Left forelimb (tissue), 1 donor: ENCODE measurements around the gene KHK.

ENCODE experiments used
- DNase-seq: peaks from one replicate; pipeline ENCODE4 v3.0.0-alpha.2; 2018; ENCODE audit warnings: low spot score

KHK gene

GRCh38 chr2:27086724-27087593, at the start of gene KHK:
KHK (plus strand) TSS chr2:27086772; CDS start chr2:27087260, 488 bp downstream.
- no peak for DNase-seq

GRCh38 chr2:27038012-27038411, 48.6 kb upstream of the KHK start:
- no peak for DNase-seq

- no peak for DNase-seq
These were observed 47.8 kb upstream of the KHK start for GRCh38 chr2:27038631-27039339.

- no peak for DNase-seq
These were observed 47.1 kb upstream of the KHK start for GRCh38 chr2:27039426-27039825.

DNA sequence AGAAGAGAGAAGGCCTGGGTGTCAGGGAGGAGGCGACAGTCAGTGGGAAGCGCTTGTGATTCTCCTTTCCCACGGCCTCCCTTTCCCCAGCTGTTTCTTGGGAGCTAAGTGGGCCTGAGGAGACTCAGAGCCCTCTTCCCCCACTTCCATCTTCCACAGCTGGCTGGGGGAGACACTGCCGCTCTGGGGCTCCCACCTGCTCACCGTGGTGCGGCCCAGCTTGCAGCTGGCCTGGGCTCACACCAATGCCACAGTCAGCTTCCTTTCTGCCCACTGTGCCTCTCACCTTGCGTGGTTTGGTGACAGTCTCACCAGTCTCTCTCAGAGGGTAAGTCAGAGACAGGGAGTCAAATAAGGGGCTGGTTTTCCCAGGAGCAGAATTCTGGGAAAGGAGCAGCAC, 46.7 kb upstream of the KHK start:
- DNase-seq, result no peak

- DNase-seq, result no peak
These were observed 46.3 kb upstream of the KHK start for GRCh38 chr2:27040282-27040681.

DNA sequence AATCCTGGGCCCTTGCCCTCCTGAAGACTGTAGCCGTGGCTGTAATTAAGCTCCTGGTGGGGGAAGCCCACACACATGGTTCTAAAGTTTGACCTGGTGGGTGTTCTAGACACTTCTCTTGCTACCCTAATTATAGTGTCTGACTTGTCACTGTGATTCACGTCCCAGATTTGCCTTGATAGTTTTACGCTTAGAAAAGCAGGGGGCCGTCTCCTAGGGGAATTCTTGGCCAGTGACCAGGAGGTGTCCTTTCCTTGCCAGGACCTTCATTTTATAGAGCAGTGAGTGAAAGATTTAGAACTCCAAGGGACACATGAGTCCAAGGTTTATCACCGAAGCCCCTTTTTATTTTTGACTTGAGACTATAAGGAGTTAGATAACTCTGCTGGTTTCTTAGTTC, 44.8 kb upstream of the KHK start:
- DNase-seq, result no peak

- DNase-seq, result no peak
These were observed 44.4 kb upstream of the KHK start for GRCh38 chr2:27042159-27042661.

GRCh38 chr2:27042985-27043634, 43.5 kb upstream of the KHK start:
- DNase-seq, result no peak

DNA sequence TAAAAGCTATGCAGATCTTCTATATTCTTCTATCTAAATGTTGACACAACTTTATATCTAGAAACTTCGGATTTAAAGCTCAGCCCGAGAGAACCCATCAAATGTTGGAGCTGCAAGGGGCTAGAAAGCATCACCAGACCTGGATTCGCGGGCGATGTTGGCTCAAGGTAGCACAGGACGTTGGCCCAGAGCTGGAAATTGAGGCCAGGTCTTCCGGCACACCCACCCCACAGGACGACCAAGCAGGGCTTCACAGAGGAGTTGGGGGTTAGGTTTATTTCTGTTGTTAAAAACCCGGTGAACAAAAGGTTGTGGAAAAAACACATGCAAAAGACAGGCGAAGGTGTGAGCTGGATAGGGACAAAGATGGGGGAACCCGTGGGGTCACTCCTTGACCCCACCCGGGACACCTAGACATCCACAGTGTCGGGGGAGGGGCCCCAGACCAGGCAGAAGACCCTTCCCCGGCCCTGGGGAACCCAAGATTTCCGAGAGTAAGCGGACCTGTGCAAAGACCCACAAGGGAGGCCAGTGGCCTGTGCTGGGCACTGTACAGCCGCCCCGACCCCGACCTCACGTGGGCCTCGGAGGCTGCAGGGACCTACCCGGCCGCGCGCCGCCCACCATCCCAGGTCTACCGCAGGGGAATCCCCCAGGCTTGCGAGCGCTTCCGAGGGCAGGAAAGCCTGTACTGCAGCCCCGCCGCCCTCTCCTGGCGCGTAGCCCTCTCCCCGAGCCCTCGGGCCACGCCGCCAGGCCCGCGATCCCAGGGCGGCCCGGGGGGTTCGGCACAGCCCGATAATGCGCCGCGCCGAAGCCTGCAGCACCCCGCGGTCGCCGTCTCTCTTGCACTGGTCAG, 36.9 kb upstream of the KHK start:
- DNase-seq, result no peak

DNA sequence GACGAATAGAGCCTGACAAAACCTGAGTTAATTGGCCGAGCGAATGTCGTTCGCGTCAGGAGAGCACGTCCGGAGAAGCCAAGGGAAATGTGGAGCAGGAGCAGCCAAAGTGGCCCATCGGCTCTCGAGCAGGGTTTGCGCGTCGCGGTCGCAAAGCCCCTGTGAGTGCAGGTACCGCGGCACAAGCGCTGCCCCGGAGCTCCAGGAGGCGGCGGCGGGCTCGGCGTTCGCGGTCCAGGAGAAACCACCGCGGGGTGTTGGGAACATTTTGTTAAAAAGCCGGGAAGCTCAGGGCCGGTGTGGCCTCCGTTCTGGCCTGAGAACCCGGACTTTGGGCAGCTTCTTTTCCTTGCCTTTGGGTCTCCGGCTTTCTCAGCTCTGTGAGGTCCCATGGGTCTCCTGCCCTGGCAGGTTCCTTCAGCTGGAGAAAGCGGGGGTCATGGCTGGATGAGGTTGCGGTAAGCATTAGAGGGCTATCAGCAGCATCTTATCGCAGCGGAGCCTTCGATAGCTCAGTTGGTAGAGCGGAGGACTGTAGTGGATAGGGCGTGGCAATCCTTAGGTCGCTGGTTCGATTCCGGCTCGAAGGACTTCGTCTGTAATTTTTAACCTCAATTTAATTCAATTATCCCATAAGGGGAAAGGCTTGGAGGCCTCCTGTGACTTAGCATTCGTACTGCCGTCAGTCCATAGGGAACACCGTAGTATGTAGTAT, 36.1 kb upstream of the KHK start:
- peak; percentile 96 for DNase-seq

- peak; percentile 97 for DNase-seq
These were observed 35.3 kb upstream of the KHK start, which contains the start of gene AGBL5 for GRCh38 chr2:27050996-27051901. AGBL5 (plus strand) TSS chr2:27051668; CDS start chr2:27052959, 1,291 bp downstream.

DNA sequence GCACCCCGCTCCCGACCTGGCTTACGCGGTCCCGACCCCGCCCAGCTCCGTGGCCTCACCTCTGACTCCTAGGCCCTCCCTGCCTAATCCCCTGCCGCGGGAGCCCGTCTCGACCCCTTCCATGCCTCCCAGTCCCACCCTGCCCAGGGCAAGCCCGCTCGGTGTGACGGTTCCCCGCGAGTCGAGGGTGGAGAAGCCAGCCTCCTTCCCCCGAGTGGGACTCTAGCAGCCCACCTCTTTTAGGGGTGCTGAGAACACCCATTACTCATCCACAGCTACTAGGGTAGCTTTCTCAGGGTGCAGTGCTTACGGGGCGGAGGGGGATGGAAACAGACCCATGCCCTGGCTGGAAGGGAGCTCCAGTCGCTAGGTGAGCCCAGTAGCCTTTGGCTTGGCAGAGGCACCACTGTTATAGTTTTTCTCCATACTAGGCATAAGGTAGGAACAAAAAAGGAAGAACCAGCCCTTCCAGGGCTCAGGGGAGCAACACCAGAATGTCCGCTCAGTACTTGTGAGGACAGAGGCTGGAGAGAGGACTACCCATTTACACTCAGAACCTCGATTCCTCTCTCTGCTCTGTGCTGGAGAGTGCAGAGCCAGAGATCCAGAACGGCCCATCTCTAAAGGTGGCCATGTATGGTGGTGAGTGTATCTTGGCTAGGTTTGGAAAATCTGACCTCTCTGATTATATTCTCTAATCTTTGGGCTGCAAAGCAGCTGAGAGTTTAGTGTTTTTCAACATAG, 34.5 kb upstream of the KHK start:
- DNase-seq, result peak; percentile 72

GRCh38 chr2:27053321-27053720, 33.3 kb upstream of the KHK start:
- no peak for DNase-seq

- DNase-seq, result no peak
These were observed 32.8 kb upstream of the KHK start for GRCh38 chr2:27053776-27054175.

DNA sequence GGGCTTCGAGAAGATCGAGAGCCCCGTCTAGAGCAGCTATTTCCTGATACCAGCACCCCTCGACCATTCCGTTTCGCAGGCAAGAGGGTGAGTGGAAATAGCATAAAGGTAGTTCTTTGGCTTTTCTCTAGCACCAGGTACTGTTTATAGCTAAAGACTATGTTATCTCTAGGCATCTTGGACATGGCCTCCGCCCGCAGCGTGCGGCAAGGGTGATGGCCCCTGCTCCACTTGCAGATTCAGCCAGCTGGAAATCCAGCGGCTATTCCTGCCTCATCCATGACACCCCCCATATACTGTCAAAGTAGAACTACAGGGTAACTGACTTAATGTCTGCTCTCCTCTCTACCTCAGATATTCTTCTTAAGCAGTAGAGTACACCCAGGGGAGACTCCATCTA, 31.9 kb upstream of the KHK start:
- no peak for DNase-seq

GRCh38 chr2:27057184-27057583, 29.4 kb upstream of the KHK start:
- no peak for DNase-seq

- no peak for DNase-seq
These were observed 28.4 kb upstream of the KHK start for GRCh38 chr2:27058210-27058609.
